ENCODE results near the gene ACSM3. TPM values are rescaled to one million over a fixed set of nuclear protein-coding genes. Genes with fewer than 3 reads are reported as not detected.

The ACSM3 gene
- total RNA-seq, 4 donors from 2014 or later, result 4.8 to 21.5 (median 6.6) TPM

- DNase-seq (ENCODE audit: low spot score in 2 of 2), result no peak
- intact Hi-C loops (cut with DNase I; ENCODE audit: low total_unique reads), result no loop called here
- no peak overlapping the region for H3K4me3 ChIP-seq (ENCODE audit: low read depth, poor library complexity, severe bottlenecking)
- WGBS, 2 donors, result 73 to 78% methylated on average over 4 of the region's 4 CpGs
- no peak for TF ChIP-seq POLR2A (IDR thresholded peaks at IDR 0.05)
- TF ChIP-seq CTCF (IDR thresholded peaks at IDR 0.05), result no peak
These were observed 51.0 kb downstream of the ACSM3 start for GRCh38 chr16:20814784-20815183.

- H3K4me3 ChIP-seq (ENCODE audit: low read depth, poor library complexity, severe bottlenecking), result no peak overlapping the region
- 96 to 99% methylated on average over 4 of the region's 4 CpGs for WGBS, 2 donors
- intact Hi-C loops (cut with DNase I; ENCODE audit: low total_unique reads), result no loop called here
- no peak for DNase-seq (ENCODE audit: low spot score in 2 of 2)
- TF ChIP-seq POLR2A (IDR thresholded peaks at IDR 0.05) (no peak), CTCF (IDR thresholded peaks at IDR 0.05) (no peak)
These were observed 55.2 kb downstream of the ACSM3 start for GRCh38 chr16:20818929-20819585.

- no peak for TF ChIP-seq CTCF (IDR thresholded peaks at IDR 0.05)
- no peak for TF ChIP-seq POLR2A (IDR thresholded peaks at IDR 0.05)
- WGBS, 2 donors, result 88 to 92% methylated on average over 4 of the region's 4 CpGs
- DNase-seq (ENCODE audit: low spot score in 2 of 2), result no peak
- H3K4me3 ChIP-seq (ENCODE audit: low read depth, poor library complexity, severe bottlenecking), result no peak overlapping the region
- intact Hi-C loops (cut with DNase I; ENCODE audit: low total_unique reads), result no loop called here
These were observed 57.9 kb downstream of the ACSM3 start for GRCh38 chr16:20821682-20822081.

GRCh38 chr16:20822521-20823325 is 58.9 kb downstream of the ACSM3 start:
- intact Hi-C loops (cut with DNase I; ENCODE audit: low total_unique reads), result no loop called here
- no peak overlapping the region for H3K4me3 ChIP-seq (ENCODE audit: low read depth, poor library complexity, severe bottlenecking)
- no peak for DNase-seq (ENCODE audit: low spot score in 2 of 2)
- 83 to 87% methylated on average over 3 of the region's 3 CpGs for WGBS, 2 donors
- no peak for TF ChIP-seq POLR2A (IDR thresholded peaks at IDR 0.05)
- TF ChIP-seq CTCF (IDR thresholded peaks at IDR 0.05), result no peak

GRCh38 chr16:20826039-20826566 is 62.3 kb downstream of the ACSM3 start:
- WGBS, 2 donors, result 71 to 84% methylated on average over 3 of the region's 3 CpGs
- intact Hi-C loops (cut with DNase I; ENCODE audit: low total_unique reads), result no loop called here
- no peak overlapping the region for H3K4me3 ChIP-seq (ENCODE audit: low read depth, poor library complexity, severe bottlenecking)
- TF ChIP-seq POLR2A (IDR thresholded peaks at IDR 0.05) (no peak), CTCF (IDR thresholded peaks at IDR 0.05) (no peak)
- no peak for DNase-seq (ENCODE audit: low spot score in 2 of 2)

Measured in lower leg skin (tissue), 4 donors.